Large intestine (tissue), 3 donors: Measurements from ENCODE around the gene OR10V1. TPM values are rescaled to one million over a fixed set of nuclear protein-coding genes. Genes with fewer than 3 reads are reported as not detected.
"Not testable (repeated sequence)": the region's sequence is repeated elsewhere in the genome, so short reads cannot be mapped to it uniquely, and the experiment has no call there.

Experiments
- DNase-seq, 2 donors: peaks; one replicate each; pipeline versions ENCODE4 v3.0.0 to v3.0.0-alpha.2; 2013
- H3K27ac ChIP-seq: one replicate; pipeline ENCODE4 v1.5.1; 2013; ENCODE audit warnings: low read length
- H3K27me3 ChIP-seq: 2 replicates; pipeline ENCODE4 v1.6.1; 2013; ENCODE audit warnings: low read length; ENCODE audit not compliant: control insufficient read depth, insufficient read depth
- H3K36me3 ChIP-seq: 2 replicates; pipeline ENCODE4 v1.6.1; 2013; ENCODE audit warnings: low read length; ENCODE audit not compliant: control insufficient read depth, insufficient read depth
- H3K4me1 ChIP-seq: one replicate; pipeline ENCODE4 v1.6.1; 2013; ENCODE audit warnings: low read length; ENCODE audit not compliant: control insufficient read depth, insufficient read depth
- H3K4me3 ChIP-seq: one replicate; pipeline ENCODE4 v1.5.1; 2013; ENCODE audit warnings: low read length
- H3K9me3 ChIP-seq: one replicate; pipeline ENCODE4 v1.6.1; 2013; ENCODE audit warnings: mild to moderate bottlenecking, low read depth, low read length, moderate library complexity; ENCODE audit not compliant: control insufficient read depth
- WGBS: methylation state at CpG from one replicate; pipeline ENCODE4 v1.1.5; 2013; ENCODE audit warnings: low lambda C conversion rate; ENCODE audit not compliant: insufficient coverage; 5-methylcytosine and 5-hydroxymethylcytosine counted together
- polyA plus RNA-seq: library from polyadenylated mRNA; unstranded; fragments of 120-200 nt; gene quantifications from one replicate; pipeline ENCODE4 v1.2.1, GENCODE V29; 2013

The OR10V1 gene
- polyA plus RNA-seq, 1 donor: not detected

- Histone ChIP-seq H3K36me3 (no peaks in the 10 kb centered on the region), H3K27ac (no peak overlapping the region)
- 100% methylated on average over 2 of the region's 3 CpGs for WGBS
Observed at GRCh38 chr11:59716051-59716450, 2.4 kb upstream of the OR10V1 start.

GRCh38 chr11:59710136-59710847, 3.4 kb downstream of the OR10V1 start:
- no peak for DNase-seq
- Histone ChIP-seq H3K27me3 (no peaks in the 10 kb centered on the region), H3K27ac (no peak overlapping the region), H3K4me3 (no peak overlapping the region), H3K9me3 (no peaks in the 10 kb centered on the region), H3K36me3 (no peaks in the 10 kb centered on the region), H3K4me1 (peaks cover 13% of the 10 kb centered on the region)
- WGBS: no CpG with 5 or more reads among the region's 3 CpGs

More at GRCh38 chr11:59716051-59716450, 2.4 kb upstream of the OR10V1 start:
- H3K4me1 ChIP-seq: no peaks in the 10 kb centered on the region
- H3K4me3 ChIP-seq: no peak overlapping the region
- H3K9me3 ChIP-seq: no peaks in the 10 kb centered on the region
- no peak for DNase-seq
- no peaks in the 10 kb centered on the region for H3K27me3 ChIP-seq

DNA sequence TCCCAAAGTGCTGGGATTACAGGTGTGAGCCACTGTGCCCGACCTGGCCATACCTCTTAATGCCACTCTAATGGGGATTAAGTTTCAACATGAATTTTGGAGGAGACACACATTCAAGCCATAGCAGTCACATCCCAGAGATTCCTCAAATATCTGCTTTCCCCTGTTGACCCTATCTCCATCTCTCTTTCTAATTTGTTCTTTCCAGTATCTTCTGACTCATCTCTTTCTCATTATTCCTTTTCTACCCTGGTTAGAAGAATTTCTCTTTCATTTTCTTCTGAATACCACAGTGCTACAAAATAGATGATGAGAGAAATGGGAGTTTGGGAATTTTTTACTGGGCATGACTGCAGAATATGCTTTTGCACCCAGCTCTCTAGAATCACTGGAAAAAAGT, 5.1 kb downstream of the OR10V1 start:
- H3K4me3 ChIP-seq: no peak overlapping the region
- H3K27me3 ChIP-seq: no peaks in the 10 kb centered on the region
- no peak overlapping the region for H3K27ac ChIP-seq
- DNase-seq: no peak
- no peaks in the 10 kb centered on the region for H3K36me3 ChIP-seq
- no CpG with 5 or more reads among the region's 1 CpG for WGBS
- no peaks in the 10 kb centered on the region for H3K9me3 ChIP-seq
- H3K4me1 ChIP-seq: peaks cover 13% of the 10 kb centered on the region

DNA sequence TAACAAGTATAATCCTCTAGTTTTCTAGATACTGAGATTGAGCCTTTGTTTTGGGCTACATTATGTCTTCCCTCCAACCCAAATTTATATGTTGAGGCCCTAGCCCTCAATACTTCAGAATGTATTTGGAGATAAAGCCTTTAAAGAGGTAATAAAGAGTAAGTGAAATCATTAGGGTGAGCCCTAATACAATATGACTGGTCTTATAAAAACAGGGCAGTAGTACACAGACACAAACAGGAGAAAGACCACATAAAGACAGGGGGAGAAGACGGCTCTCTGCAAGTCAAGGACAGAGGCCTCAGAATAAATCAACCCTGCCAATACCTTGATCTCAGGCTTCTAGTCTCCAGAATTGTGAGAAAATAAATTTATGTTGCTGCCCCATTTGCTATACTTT, 6.3 kb downstream of the OR10V1 start:
- peaks cover 13% of the 10 kb centered on the region for H3K4me1 ChIP-seq
- H3K27ac ChIP-seq: peak overlapping the region; percentile 34
- H3K36me3 ChIP-seq: no peaks in the 10 kb centered on the region
- H3K9me3 ChIP-seq: no peaks in the 10 kb centered on the region
- WGBS: no CpG with 5 or more reads among the region's 1 CpG
- no peak for DNase-seq
- no peaks in the 10 kb centered on the region for H3K27me3 ChIP-seq
- no peak overlapping the region for H3K4me3 ChIP-seq

- H3K4me3 ChIP-seq: no peak overlapping the region
- peak overlapping the region; percentile 34 for H3K27ac ChIP-seq
- DNase-seq: peak; percentile 47 to 73
- peaks cover 13% of the 10 kb centered on the region for H3K4me1 ChIP-seq
- WGBS: 49% methylated on average over 2 of the region's 5 CpGs
- no peaks in the 10 kb centered on the region for H3K36me3 ChIP-seq
- no peaks in the 10 kb centered on the region for H3K9me3 ChIP-seq
- no peaks in the 10 kb centered on the region for H3K27me3 ChIP-seq
Observed at GRCh38 chr11:59706518-59707285, 6.9 kb downstream of the OR10V1 start.

DNA sequence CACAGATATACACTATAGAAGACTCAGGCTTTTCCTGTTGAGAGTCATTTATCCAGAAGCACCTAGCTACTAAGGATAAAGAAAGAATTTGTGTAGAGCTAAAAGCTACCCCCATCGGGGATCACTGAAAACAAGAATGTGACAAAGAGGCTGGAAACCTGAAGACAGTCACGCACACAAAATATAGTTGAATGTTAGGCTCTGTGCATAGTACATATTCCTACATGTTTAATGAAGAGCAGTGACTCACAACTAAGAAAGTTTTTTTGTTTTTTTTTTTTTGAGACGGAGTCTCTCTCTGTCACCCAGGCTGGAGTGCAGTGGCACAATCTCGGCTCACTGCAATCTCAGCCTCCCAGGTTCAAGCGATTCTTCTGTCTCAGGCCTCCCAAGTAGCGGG, 8.4 kb downstream of the OR10V1 start:
- Histone ChIP-seq H3K4me3 (no peak overlapping the region), H3K9me3 (no peaks in the 10 kb centered on the region), H3K27me3 (no peaks in the 10 kb centered on the region), H3K4me1 (peaks cover 13% of the 10 kb centered on the region), H3K27ac (no peak overlapping the region), H3K36me3 (no peaks in the 10 kb centered on the region)
- no CpG with 5 or more reads among the region's 6 CpGs for WGBS
- no peak for DNase-seq

DNA sequence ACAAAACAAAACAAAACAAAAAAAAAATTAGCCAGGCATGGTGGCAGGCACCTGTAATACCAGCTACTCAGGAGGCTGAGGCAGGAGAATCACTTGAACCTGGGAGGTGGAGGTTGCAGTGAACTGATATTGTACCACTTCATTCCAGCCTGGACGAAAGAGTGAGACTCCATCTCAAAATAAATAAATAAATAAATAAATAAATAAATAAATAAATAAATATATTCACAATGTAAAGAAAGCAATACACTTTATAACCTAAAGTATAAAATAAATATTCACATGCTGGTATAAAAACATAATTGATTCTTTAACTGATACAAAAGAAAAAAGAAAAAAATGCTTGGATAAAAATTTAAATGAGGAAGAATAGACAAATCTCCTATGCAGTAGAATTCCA, 10.1 kb downstream of the OR10V1 start:
- not testable (repeated sequence) for H3K9me3 ChIP-seq, H3K27me3 ChIP-seq, DNase-seq, H3K27ac ChIP-seq, H3K36me3 ChIP-seq, H3K4me3 ChIP-seq
- no CpG with 5 or more reads among the region's 1 CpG for WGBS
- H3K4me1 ChIP-seq: peaks cover 13% of the 10 kb centered on the region

DNA sequence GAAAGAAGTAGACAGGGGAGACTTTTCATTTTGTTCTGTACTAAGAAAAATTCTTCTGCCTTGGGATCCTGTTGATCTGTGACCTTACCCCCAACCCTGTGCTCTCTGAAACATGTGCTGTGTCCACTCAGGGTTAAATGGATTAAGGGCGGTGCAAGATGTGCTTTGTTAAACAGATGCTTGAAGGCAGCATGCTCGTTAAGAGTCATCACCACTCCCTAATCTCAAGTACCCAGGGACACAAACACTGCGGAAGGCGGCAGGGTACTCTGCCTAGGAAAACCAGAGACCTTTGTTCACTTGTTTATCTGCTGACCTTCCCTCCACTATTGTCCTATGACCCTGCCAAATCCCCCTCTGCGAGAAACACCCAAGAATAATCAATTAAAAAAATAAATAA, 13.5 kb downstream of the OR10V1 start:
- not testable (repeated sequence) for H3K36me3 ChIP-seq, H3K4me1 ChIP-seq, H3K9me3 ChIP-seq, DNase-seq, H3K4me3 ChIP-seq, H3K27me3 ChIP-seq, H3K27ac ChIP-seq
- no CpG with 5 or more reads among the region's 5 CpGs for WGBS

DNA sequence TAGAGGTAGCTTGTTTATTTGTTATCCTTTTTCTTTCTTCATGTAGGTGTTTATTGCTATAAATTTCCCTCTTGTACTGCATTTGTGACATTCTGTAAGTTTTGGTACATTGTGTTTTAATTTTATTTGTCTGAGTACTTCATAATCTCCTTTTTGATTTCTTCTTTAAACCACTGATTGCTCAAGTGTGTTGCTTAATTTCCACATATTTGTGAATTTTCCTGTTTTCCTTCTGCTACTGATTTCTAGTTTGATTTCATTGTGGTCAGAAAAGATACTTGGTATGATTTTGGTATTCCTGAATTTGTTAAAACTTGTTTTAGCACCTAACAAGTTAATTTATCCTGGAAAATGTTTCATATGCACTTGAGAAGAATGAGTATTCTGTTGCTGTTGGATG, 15.1 kb downstream of the OR10V1 start:
- no peak for DNase-seq
- Histone ChIP-seq H3K36me3 (no peaks in the 10 kb centered on the region), H3K27me3 (no peaks in the 10 kb centered on the region), H3K27ac (no peak overlapping the region), H3K9me3 (peaks cover 8% of the 10 kb centered on the region), H3K4me1 (no peaks in the 10 kb centered on the region), H3K4me3 (no peak overlapping the region)

- H3K9me3 ChIP-seq: peaks cover 29% of the 10 kb centered on the region
- no peak overlapping the region for H3K27ac ChIP-seq
- peaks cover 12% of the 10 kb centered on the region for H3K4me1 ChIP-seq
- no peak overlapping the region for H3K4me3 ChIP-seq
- H3K36me3 ChIP-seq: no peaks in the 10 kb centered on the region
- no peak for DNase-seq
- H3K27me3 ChIP-seq: no peaks in the 10 kb centered on the region
Observed at GRCh38 chr11:59692915-59693314, 20.7 kb downstream of the OR10V1 start.

- Histone ChIP-seq H3K36me3 (no peaks in the 10 kb centered on the region), H3K9me3 (peaks cover 29% of the 10 kb centered on the region), H3K4me3 (no peak overlapping the region), H3K4me1 (peaks cover 12% of the 10 kb centered on the region), H3K27me3 (no peaks in the 10 kb centered on the region), H3K27ac (no peak overlapping the region)
- WGBS: no CpG with 5 or more reads among the region's 2 CpGs
- no peak for DNase-seq
Observed at GRCh38 chr11:59691156-59691555, 22.5 kb downstream of the OR10V1 start.
